Posterior vena cava (tissue), 2 donors: ENCODE data around the gene LGI4. TPM values are rescaled to one million over a fixed set of nuclear protein-coding genes. Genes with fewer than 3 reads are reported as not detected.

Source experiments
- DNase-seq: peaks from one replicate; pipeline ENCODE4 v3.0.0-alpha.2; 2020; ENCODE audit warnings: low spot score
- intact Hi-C, 2 donors: fragments of 100-400 bp; cut with DNase I; formaldehyde crosslinking; loops; one replicate each; pipeline versions ENCODE4 v1.14.1 to v1.14.2; 2022 to 2023
- total RNA-seq, 2 donors: library from RNA; stranded (reverse); fragmentation: NEBNext Ultra II Directional; extraction: Animal tissue kit (Norgen Biotek cat#: 25700); gene quantifications; one replicate each; pipeline ENCODE4 v1.2.1, GENCODE V29; 2021
- donor health status: DM: yes; HTN: yes; CAD: no.
- donor health status: DM: yes; HTN: yes; CAD: no.

The LGI4 gene
- total RNA-seq, 2 donors from 2014 or later: 9.1 to 10.0 TPM

DNA sequence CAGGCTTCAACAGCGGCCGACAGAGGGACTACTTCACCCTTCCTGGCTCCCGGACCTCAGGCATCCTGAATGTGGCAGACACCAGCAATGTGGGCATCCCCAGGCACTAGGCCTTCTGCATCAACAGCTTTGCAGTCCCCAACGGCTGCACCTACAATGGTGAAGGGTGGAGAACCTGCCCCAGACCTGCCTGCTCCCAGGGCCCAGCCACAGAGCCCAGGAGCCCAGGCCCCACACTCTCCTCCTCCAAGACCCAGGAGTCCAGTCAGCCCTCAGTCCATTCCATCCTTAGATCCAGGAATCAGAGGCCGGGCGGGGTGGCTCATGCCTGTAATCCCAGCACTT lies 58.9 kb downstream of the LGI4 start:
- intact Hi-C loops: no loop called here
- no peak for DNase-seq

DNA sequence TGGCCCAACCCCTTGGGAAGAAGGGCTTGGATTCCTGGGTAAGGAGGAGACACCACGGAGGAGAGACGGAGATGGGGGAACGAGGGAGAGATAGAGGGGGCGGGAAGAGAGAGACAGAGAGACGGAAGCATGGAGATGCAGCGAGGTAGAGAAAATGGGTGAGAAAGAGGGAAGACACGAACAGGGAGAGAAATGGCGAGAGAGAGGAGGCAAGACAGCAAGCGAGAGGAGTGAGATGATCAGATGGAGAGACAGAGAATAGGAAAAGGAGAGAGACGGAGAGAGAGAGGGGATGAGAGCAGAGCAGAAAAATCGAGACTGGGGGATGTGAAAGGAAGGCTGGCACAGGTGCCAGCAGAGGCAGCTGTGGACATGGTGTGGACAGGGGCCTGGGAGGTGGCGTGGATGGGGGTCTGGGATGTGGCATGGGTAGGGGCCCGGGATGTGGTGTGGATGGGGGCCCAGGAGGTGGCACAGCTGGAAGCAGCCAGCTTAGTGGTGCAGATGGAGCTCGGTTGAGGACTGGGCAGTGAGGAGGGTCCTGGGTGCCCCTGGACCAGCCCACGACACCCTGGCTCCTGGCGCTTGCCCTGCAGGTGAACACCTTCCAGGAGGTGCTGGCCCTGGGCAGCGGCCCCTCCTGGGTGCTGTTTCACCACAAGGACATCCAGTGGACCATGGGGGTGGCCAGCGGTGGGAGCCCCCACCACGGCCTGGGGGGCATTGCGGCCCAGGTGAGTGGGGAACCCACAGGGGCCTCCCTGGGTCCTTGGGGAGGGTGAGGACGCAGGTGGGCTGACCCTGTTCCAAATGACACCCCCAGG lies 59.4 kb downstream of the LGI4 start:
- intact Hi-C loops: no loop called here
- no peak for DNase-seq

Other genes starting within 250 kb of the LGI4 start
- 1 to 10 TPM; 2.2 to 3.4 TPM for gene ZNF30, start 208.2 kb downstream of the LGI4 start, total RNA-seq
- gene ZNF792, start 170.8 kb downstream of the LGI4 start, total RNA-seq: 1 to 10 TPM; 4.9 to 6.2 TPM
- gene GRAMD1A, start 134.7 kb downstream of the LGI4 start, total RNA-seq: 10 to 100 TPM; 83.0 to 87.0 TPM
- 10 to 100 TPM; 30.8 to 42.4 TPM for gene SCN1B, start 104.6 kb downstream of the LGI4 start, total RNA-seq
- gene HPN, start 93.3 kb downstream of the LGI4 start, total RNA-seq: 1 to 10 TPM in 1 of 2 donors, under 1 TPM in 1; 1.00 to 1.7 TPM
- gene FXYD3, start 19.2 kb downstream of the LGI4 start, total RNA-seq: not detected
- gene FXYD1, start 3.8 kb upstream of the LGI4 start, total RNA-seq: 100 to 1,000 TPM; 157 to 183 TPM
- under 1 TPM in 1 of 2 donors, not detected in 1; 0.43 TPM for gene FXYD7, start 8.2 kb upstream of the LGI4 start, total RNA-seq
- gene FXYD5, start 19.7 kb upstream of the LGI4 start, total RNA-seq: 10 to 100 TPM; 67.9 to 89.3 TPM
- not detected for gene FAM187B, start 93.7 kb upstream of the LGI4 start, total RNA-seq
- 1 to 10 TPM; 5.1 to 5.5 TPM for gene LSR, start 113.9 kb upstream of the LGI4 start, total RNA-seq
- 10 to 100 TPM; 78.9 to 88.0 TPM for gene USF2, start 133.9 kb upstream of the LGI4 start, total RNA-seq
- not detected for gene HAMP, start 147.5 kb upstream of the LGI4 start, total RNA-seq
- gene MAG, start 157.1 kb upstream of the LGI4 start, total RNA-seq: not detected
- 1 to 10 TPM; 3.7 to 5.6 TPM for gene CD22, start 194.1 kb upstream of the LGI4 start, total RNA-seq
- gene FFAR1, start 212.8 kb upstream of the LGI4 start, total RNA-seq: not detected
- gene FFAR3, start 223.4 kb upstream of the LGI4 start, total RNA-seq: under 1 TPM in 1 of 2 donors, not detected in 1; 0.14 TPM
- gene GPR42, start 236.0 kb upstream of the LGI4 start, total RNA-seq: under 1 TPM in 1 of 2 donors, not detected in 1; 0.28 TPM